CD4-positive, alpha-beta T cell treated with Interleukin-6 at 100 ng/mL for 8 hours (primary cell): ENCODE data around the gene RIPOR3.

Experiments used
- DNase-seq: peaks from one replicate; pipeline ENCODE4 v3.0.0-alpha.2; 2020; ENCODE audit warnings: mixed read lengths, low spot score

RIPOR3 gene, protein sequence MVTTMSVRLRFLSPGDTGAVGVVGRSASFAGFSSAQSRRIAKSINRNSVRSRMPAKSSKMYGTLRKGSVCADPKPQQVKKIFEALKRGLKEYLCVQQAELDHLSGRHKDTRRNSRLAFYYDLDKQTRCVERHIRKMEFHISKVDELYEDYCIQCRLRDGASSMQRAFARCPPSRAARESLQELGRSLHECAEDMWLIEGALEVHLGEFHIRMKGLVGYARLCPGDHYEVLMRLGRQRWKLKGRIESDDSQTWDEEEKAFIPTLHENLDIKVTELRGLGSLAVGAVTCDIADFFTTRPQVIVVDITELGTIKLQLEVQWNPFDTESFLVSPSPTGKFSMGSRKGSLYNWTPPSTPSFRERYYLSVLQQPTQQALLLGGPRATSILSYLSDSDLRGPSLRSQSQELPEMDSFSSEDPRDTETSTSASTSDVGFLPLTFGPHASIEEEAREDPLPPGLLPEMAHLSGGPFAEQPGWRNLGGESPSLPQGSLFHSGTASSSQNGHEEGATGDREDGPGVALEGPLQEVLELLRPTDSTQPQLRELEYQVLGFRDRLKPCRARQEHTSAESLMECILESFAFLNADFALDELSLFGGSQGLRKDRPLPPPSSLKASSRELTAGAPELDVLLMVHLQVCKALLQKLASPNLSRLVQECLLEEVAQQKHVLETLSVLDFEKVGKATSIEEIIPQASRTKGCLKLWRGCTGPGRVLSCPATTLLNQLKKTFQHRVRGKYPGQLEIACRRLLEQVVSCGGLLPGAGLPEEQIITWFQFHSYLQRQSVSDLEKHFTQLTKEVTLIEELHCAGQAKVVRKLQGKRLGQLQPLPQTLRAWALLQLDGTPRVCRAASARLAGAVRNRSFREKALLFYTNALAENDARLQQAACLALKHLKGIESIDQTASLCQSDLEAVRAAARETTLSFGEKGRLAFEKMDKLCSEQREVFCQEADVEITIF

DNA sequence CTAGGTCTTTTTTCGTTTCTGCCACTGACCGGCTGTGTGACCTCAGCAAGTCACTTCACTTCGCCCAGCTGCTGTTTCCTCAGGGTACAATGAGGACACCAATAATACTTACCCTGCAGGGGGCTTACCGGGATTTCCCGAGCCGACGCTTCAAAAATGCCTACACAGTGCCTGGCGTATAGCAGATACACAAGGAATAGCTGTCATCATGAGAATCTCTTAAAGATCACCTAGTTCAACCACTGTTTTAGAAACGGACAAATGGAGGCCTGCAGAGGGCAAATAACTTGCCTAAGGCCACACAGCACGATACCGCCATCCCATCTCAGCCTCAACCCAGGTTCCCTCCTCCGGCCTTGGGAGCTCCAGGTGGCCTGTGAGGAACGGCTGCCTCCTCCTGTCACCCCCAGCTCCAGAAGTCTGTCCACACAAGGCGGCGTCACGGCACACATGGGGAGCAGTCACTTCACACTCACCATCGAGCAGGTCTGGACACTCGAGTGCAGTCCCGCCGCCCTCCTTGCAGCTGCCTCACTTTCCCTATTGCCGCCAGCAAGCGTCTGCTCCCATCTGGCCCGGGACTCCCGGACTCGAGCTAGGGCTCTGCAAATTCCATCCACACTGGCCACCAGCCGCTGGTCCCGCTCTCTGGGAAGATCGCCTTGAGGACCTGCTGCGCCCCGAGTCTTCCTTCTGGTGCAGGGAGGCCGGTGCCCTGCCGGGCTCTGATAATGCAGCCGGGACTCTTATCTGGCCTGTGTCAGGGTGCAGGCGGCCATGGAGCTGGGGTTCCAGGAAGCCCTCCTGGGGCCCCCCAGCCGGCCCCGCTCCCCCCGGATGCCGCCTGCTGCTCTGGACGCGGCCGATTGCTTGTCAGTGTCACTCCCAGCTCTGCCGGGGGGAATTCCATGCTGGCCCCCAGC is at the start of gene RIPOR3:
Gene RIPOR3, minus strand, starts transcription at position 893 of the 923 bp plus-strand sequence. Its CDS starts 414 bp downstream, at position 479.
- DNase-seq: no peak

DNA sequence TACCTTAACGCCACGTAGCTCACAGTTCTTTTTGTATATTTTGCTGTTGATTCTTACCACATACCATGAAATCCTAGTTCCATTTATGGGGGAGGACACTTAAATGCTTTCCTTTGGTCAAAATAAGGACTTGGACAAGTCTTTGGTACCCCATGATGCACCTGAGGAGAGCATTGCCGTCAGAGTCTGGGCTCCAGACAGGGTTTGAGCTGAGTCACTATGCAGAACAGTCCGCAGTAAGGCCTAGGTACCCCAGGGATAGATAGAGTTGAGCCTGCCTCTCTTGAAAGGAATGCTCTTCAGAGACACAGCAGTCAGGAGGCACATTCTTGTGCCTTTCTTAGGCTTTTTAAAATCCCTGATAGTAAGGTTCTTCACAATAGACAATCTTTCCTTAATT is 46.0 kb upstream of the RIPOR3 start:
- no peak for DNase-seq

DNA sequence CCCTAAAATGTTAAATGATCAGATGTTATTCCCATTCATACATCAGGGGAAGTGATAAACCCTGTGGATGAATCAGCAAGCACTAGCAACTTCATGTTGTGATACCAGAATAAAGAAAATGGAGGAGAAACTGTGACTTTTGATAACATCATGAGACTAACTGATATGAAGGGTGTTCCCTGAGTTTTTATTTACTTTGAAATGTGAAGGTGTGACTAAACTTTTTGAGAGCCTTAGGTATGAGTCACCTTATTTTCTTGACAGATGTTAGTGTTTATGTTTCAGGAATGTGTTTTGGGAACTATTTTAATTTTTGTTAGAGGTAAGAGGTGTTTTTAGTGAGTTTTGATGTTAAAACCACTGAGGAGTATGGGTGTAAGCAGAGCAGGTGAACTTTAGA is 44.5 kb upstream of the RIPOR3 start:
- no peak for DNase-seq

DNA sequence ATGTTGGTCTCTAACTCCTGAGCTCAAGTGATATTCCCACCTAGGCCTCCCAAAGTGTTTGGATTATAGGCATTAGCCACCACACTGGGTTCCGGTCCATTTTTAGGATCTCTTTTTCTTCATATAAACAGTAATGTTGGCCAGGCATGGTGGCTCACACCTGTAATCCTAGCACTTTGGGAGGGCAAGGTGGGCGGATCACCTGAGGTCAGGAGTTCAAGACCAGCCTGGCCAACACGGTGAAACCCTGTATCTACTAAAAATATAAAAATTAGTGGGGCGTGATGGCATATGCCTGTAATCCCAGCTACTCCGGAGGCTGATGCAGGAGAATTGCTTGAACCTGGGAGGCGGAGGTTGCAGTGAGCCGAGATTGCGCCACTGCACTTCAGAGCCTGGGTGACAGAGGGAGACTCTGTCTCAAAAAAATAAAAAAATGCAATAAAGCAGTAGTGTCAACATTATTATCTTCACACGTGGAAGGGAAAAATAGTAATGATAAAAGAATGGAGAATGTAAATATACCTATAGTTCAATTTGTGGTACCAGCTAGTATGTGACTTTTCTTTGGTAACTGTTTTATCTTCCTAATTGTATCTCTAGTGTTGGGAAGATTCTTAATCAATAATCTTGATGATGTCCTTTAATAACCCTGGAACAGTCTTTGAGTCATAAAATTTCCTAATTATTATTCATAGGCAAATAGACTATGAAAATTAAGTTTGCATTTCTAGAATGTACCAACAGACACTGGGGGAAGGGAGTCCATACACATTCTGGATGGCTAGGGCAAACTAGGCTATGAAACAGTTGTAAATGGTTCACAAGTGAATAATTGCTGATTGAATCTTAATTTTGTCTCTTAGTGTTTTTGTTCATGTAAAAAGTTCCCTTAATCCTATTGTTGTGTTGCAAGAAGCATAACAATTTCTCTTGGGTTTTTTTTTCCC is 43.7 kb upstream of the RIPOR3 start:
- no peak for DNase-seq

DNA sequence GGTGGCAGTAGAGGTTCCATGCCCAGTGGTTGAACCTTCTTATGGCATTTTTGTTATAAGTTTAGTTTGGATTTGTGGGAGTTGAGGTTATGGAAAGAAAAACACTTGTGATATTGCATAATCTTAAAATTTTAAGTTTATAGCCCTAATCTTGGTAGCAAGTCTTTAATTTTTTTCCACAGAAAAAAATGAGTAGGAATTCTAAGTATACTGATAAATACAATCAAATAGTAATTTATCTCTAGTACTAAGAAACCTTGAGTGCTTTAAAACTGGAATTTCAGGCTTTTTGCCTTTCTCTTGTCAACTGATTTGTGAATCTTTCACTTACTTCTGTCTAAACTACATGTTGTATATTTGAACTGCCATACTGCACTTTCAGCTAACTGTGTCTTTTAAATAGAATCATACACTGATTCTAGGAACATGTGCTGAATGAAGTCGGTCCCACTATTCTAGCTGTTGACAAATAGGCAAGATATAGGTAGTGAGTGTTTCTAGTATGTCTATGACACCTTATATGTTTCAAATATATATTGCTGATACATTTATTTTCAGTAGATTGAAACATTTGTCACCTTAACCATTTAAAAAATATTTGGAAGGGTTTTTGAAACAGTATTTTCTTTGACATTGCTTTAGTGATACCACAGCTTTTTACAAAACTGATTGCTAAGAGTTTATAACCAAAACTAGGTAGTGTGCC is 42.5 kb upstream of the RIPOR3 start:
- DNase-seq: no peak

DNA sequence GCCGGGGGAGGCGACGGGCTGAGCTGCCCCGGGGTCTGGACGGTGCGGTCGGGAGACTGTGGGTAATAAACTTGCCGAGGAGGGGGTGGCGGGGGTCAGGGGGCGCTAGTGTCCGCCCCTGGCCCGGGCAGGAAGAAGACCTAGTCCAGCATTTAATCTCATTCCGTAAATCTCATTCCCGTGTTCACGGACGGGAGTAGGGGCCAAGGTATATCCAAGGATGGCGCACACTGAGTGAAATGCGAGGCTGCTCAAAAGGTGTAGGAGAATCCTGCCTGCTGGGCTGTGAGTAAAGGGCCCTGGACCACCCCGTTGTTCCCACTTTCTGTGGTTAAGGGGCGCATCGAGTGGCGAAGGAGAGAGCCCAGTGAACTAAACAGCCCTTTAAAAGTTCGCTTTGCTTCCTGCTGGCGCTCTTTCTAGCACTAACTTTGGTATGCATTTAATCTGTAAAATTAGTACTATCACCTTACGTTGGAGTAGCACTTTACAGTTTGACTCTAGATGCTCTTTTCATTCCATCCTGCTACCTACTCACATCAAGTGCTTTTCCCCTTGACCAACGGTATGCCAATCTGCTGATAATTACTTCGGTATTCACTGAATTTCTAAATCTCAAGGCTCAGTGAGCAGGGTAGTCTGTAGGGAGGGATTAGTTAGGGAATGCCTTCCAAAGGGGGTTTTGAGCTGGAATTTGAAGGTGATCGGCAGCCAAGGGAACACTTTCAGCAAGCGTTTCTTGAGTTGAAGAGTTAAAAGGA is 40.8 kb upstream of the RIPOR3 start:
- DNase-seq: no peak

DNA sequence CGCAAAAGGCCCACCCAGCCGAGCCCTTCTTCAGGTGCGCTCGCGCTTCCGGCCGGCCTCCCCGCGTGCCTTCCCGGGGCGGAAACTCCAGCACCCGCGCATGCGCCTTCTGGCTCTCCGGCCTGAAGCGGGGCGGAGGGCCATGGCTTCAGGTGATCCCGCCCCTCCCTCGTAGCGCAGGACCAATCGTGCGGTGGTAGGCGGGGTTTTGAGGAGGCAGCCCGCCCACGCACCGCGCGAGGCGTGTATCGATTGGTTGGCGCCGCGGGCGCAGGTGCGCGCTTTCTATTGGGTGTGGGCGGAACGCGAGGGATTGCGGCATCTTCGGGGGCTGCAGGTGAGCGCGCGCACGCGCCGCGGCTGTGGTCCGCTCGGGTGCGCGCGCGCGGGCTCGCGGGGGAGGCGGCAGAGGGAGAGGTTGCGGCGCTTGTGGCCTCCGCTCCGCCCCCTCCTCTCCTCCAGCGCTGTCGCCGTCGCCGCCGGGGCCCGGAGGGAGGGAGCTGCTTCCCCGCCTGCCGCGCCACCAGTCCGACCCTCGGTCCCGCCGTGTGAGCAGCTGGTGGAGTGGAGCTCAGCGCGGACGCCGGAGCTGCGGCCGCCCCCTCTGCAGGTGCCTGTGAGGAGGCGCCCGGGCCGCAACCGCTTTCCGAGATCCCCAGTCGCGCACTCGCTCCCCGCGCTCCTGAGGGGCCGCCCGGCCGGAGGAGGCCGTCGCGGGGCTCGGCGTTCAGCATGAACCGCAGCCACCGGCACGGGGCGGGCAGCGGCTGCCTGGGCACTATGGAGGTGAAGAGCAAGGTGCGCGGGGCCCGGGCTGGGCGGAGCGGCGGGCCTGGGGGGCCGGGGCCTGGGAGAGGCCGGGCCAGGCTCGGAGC is 40.0 kb upstream of the RIPOR3 start, which contains the start of gene PARD6B:
Gene PARD6B, plus strand, starts transcription at position 526 of the 875 bp plus-strand sequence. Its CDS starts 207 bp downstream, at position 733.
- peak; percentile 99 for DNase-seq

DNA sequence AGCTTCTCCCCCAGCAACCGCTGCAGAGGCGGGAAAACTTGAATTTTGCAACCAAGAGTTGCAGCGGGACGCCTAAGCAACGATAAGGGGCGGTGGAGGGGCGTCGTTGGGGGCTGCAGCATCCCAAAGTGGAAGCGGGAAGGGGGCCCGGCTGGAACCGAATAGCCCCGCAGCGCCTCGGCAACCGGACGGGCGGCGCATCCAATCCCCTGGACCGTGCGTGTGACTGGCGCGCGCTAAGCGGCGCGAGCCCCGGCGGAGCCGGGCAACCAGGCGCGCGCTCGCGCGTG is 39.4 kb upstream of the RIPOR3 start:
- no peak for DNase-seq

DNA sequence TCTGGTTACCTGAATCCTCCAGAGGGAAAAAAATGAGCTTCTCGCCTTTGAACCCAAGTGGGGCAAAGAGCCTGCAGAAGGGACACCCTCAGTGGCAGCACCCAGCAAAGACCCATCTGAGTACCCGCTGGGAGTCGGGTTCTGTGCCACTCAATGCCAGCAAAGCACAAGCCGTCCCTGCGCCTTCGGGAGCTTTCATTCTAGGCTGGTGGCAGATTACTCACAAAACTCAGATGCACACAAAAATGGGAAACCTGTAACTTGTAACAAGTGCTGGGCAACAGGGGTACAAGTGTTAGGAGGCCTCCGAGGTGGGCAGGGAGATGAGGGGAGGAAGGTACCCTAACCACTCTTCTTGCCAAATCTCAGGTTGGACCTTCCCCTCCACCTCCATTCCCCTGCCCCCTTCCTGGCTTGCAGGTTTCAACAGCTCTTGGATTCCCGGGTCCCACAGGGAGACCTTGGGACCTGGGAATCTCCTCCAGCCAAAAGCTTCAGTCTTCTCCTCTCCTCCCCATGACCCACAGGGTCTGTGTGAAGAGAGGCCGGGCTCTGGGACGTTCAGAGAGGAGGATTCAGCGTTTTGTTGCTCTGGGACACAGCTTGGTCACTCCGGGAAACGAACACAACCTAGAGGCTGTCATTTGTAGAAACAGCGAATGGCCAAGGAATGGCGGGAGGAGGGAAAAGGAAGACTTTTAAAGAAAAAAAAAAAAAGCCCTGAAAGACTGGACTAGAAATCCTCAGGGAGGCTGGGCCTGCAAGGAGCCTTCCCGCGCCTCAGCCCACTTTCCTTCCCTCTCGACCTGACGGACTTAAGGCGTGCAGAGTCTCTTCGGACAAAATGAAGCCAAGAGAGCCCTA is 38.8 kb upstream of the RIPOR3 start:
- no peak for DNase-seq

DNA sequence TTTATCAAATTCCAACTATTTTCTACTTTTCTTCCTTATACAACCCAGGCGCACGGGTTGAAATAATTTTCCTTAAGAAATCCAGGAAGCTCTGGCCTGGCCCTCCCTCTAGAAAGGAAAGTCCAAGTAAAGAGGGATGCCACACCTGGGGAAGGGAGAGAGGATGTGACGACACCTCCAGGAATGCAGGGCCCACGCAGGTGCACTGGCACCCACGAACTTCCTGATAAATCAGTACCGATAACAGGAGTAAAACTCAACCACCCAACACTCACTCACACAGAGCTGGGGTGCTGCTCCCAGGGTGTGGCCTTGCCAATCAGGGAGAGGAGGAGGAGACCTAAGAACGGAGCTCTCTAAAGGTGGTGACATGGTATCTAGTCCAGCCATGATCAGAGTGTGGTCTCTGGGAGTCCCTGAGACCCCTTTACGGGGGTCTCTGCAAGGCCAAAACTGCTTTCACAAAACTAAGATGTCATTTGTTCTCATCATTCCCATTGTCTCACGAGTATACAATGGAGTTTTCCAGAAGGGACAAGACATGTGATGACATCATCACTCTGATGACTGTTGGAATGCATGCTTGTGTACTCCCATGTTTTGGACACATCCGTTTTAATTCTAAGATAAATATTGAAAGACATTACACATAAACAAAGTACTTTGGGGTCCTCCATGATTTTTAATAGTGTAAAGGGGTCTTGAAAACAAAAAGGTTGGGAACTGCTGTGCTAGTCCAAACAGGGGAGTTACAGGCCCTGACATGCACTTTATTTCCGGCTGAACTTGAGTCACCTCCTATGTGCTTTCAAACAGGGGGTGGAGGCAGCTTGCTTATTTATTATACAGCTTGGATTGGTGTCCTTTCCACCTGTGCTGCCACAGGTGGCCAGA is 37.9 kb upstream of the RIPOR3 start:
- no peak for DNase-seq

DNA sequence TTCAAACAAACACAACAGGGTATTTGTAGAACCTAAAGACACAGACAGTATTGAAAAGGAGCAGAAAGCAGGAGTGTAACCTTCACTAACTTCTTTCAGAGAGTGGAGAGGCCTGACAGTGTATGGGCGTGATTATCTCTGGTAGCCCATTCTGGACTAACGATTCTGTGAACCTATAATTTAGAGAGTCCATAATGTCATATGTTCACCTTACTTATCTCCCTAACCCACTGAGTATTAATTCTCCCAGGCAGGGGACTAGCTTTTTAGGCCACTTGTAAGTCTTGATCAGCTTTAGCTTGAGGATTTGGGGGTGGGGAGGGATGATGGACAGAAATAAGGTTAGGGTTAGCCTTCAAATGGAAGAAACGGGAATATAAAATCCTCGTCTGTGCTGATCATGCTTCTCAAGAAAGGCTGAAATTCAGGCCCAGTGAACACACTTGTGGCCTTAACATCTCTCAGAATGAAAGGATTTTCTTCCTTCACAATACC is 37.2 kb upstream of the RIPOR3 start:
- no peak for DNase-seq

DNA sequence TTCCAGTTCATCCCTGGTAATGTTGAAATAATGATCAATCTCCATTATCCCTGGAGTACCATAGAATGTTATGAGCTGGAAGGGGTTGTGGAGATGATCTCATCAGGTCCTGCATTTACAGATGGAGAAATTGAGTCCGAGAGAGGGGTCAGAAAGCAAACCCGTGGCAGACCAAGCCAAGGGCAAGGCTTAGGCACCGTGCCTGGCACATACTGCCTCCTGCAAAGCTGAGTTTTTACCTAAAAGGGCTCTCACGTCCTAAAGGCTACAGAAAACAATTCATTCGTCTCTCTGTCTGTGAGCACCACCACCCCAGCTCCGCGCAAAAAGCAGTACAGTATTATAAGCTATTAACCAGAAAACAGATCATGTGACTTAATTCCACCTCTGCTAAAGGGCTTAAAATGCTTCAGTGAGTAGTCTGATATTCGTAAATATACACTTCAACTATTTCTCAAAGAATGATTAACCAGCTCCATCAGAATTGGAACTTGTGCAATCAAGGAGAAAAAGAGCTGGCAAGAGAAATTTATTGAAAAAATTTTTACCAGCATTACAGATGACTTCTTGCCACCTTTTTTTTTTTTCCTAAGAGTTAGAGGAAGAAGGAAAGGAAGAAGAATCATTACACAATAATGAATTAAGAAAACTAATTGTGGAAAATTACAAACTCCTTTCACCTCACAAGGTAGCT is 36.6 kb upstream of the RIPOR3 start:
- no peak for DNase-seq

DNA sequence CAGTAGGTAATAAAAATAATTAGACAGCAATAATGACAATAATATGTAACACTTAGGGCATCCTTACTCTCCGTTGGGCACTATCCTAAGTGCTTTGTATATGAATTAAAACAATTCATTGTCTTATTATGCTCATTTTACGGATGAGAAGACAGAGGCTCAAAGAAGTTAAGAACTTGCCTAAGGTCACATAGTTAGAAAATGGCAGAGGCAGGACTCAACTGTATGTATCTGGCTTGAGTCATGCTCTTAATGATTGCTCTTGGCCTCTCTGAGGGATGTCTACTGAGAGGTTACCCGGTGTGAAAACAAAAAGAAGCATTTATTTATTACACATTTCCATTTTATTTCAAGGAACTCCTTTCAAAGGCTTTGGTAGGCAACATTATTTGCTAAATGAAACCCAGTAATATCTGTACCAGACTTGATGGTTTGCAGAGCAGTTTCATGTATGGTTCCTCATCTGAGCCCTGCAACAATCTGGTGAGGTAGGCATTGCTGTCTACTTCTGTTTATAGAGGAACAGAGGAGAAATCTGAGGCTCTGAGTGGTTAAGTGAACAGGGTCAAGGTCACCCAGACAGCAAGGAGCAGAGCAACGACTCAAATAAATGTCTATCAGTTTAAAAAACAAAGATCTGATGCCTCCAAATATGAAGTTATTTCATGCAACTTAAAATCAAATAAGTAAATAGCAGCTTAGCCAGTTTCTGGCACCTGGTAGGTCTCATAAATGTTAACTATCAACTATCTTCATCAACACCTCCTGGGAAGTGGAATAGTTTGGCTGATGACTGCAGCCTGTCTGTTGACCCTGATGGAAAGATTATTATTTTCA is 35.8 kb upstream of the RIPOR3 start:
- DNase-seq: no peak

DNA sequence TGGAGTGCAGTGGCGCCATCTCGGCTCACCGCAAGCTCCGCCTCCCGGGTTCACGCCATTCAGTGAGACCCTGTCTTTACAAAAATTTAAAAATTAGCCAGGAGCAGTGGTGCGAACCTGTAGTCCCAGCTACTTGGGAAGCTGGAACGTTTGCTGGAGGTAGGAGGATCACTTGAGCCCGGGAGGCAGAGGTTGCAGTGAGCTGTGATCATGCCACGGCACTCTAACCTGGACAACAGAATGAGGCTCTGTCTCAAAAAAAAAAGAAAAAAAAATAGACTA is 34.3 kb upstream of the RIPOR3 start:
- no peak for DNase-seq
